Kasumi-1 (cell line): Measurements from ENCODE around the gene HSPB1.
"Not testable (repeated sequence)": the region's sequence is repeated elsewhere in the genome, so short reads cannot be mapped to it uniquely, and the experiment has no call there.

Source experiments
- DNase-seq, 2 experiments: peaks; one replicate each; lab custom pipeline; 2025; lab: John Stamatoyannopoulos, UW

HSPB1 gene

DNA sequence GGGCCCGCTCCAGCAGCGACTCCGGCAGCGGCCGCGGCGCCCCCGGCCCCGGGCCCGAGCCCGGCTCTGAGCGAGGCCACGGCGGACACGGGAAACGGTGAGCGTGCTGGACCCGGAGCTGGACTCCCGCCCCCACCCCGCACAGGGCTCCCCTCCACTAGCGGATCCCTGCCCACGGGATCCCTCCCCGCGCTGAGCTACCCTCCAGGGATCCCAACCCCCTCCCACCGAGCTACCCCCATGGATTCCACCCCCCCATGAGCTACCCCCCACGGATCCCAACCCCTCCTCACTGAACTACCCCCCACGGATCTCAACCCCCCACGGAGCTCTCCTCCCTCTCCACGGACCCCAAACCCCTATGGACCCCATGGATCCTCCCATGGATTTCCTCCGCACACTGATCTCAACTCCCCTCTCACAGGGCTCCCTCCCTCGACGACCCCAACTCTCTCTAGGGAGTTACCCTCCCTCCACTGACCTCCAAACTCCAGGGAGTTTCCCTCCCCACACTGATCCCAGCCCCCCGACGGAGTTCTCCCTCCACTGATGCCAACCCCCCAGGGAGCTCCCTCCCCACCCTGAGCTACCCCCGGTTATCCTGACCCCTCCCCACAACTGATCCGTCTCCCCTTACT, 20.6 kb upstream of the HSPB1 start:
- DNase-seq, result no peak

DNA sequence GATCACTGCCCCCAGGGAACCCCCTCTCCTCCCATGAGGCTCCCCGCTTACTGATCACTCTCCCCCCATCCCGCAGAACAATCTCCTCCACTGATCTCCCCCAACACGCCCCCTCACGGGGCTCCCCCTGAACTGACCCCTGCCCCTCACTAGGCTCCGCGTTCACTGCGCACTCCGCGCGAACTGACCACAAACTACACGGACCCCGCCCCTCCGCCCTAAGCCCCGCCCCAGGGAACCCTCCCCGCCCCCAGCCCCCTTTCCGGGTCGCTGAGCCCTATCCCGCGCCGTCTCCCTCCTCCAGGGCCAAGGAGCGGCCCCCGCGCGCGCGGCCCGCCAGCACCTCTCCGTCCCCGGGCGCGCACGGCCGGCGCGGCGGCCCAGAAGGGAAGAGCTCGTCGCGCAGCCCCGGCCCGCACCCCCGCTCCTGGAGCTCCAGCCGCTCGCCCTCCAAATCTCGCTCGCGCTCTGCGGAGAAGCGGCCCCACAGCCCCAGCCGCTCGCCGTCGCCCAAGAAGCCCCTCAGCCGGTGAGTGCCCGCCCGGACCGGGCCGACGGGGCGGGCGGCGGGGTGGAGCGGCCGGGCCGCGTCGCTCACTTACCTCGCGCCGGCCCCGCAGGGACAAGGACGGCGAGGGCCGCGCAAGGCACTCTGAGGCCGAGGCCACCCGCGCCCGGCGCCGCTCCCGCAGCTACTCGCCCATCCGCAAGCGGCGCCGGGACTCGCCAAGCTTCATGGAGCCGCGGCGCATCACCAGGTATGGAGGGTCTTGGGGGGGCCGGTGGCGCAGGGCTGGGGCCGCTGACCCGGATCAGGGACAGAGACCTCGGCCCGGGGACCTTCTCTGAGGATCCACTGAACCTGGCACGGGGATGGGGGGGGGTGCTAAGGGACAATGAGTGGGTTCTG, 19.9 kb upstream of the HSPB1 start:
- DNase-seq, result no peak

DNA sequence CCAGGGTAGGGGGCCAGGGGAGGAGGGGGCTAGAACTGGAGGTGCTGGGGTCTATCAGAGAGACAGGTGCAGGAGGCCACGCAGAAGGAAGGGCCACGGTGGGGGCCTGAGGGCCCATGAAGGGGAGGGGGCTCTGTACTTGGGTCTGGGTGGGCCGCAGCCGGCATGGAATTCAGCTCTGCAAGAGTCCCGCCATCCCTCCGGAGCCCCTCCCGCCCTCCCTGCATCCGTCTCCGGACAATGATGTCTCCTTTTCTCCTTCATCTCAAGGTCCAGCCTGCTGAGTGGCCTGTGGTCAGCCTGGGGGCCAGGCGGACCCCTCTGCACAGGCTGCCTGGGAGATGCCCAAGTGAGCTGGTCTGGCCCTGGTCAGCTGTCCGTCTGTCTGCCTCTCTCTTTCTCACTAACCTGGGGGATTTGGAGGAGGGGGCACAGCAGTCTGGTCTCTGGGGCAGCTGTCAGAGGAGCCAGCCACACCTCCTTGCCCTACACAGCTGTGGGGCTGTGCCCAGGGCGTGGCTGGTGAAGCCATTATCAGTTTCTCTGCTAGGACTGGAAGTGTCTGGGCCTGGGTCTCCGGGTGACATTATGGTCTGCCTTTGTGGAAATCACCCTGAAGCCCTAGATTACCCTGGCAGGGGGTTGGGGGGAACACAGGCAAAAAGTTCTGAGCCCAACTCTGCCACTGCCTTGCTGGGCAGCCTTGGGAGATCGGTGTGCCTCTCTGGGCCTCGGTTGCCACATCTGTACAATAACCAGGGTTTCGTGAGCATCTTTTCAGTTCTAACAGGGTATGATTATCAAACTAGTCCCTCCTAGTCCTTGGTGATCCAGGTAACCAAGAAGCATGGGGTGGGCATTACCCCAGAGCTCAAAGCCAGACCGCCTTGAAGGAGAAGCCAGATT, 19.0 kb upstream of the HSPB1 start:
- no peak for DNase-seq

DNA sequence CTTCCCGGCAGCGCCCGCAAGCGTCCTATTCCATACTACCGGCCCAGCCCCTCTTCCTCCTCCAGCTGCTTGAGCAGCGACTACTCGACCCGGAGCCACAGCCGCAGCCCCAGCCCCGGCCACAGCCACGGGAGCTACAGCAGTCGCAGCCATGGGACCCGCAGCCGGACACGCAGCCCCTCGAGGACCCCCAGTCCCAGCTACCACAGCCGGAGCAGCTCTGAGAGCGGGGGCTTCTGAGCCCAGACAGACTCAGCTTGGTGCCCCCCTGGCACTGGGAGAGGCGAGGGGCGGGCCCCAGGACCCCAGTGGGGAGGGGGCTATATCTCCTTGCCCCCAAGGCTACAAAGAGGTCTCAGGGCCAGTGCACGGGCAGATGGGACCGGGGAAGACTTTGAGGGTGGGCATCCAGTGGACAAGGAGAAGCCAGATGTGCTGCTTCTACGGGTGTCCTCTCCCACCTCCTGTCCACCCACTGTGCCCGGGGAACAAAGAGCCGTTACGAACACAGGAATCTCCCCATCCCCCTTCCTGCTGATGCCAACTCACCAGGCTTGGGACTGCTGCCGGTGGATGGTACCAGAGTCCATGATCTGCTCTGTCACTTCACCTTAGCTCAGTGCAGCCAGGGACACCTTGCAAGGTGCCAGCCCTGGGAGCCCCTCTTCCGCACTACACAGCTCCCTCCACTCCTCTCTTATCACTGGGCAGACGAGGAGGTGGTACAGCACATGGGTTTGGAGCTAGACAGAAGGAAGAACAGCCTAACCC, 16.7 kb upstream of the HSPB1 start:
- DNase-seq, result no peak

DNA sequence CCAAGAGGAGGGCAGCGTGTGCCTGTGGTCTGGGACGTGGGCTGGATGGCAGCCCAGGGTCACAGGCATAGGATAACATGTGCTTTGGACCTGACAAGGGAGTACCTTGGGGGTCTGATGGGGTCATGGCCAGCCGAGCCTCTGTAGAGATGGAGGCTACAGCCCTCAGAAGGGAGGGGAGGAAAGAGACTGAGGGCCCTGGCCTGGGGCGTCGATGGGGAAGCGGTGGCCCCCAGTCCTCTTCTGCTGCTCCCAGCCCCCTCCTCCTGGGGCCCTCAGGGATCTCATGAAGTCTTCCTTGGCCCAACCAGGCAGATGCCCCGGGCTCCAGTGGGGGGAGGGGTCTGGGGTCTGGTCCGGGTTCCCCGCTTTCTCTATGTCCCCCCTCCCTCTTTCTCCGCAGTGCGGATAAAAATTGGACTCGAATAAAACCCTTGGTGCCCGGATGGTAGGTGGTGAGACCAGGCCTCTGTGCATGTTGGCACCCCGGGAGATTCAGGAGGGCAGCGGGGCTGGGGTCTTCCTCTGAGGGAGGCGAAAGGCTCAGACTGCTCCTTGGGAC, 15.6 kb upstream of the HSPB1 start:
- DNase-seq, result no peak

DNA sequence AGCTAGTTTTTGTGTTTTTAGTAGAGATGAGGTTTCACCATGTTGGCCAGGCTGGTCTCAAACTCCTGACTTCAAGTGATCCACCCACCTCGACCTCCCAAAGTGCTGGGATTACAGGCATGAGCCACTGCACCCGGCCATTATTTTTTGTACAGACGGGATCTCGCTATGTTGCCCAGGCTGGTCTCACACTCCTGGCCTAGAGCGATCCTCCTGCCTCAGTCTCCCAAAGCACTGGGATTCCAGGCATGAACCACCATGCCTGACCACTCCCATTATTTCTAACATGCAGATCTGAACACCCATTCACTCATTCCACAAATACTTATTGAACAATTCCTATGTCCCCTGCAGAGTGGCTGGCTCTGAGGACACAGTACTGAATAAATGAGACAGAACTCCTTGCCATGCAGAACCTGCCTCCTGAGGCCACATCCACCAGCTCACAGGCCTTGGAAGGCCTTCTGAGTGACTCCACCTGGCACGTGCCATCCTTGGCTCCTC, 11.6 kb upstream of the HSPB1 start:
- DNase-seq, result not testable (repeated sequence)

DNA sequence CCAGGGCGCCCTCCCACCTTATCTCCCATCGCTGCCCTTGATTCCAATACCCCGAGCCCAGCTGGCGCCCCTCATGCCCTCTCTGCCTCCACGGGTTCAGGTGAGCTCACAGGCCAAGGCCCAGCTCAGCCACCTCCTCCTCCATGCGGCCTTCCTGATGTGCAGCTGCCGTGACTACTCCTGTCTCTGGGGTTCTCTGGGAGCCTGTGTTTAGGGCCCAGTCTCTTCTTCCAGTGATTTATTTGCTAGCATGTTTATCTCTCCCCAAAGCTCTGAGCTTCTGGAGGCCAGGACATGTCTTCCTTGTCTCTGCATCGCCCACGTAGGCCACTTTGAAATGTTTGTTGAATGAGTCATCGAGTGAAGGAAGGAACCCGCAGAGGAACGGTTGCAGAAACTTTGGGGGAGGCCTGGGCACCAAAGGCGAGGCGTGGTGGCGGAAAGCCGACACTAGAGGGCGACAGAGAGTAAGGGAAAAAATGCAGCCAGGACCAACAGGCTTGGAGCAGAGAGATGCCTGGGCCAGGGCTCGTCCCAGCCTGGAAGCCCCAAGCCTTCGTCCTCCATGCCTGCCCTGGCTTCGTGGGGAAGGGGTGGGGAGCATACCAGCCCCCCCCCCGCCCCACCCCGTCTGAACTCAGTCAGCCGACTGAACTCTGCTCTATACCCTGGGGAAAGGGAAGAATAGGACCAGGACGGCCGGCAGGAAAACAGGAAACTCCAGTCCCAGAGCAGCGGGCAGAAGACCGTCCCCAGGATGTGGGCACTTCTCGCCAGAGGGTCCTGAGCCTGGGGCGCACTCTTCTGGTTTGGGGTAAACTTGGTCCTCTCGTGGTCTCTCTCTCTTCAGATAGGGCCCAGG, 10.9 kb upstream of the HSPB1 start:
- DNase-seq, result peak; percentile 94 to 96

DNA sequence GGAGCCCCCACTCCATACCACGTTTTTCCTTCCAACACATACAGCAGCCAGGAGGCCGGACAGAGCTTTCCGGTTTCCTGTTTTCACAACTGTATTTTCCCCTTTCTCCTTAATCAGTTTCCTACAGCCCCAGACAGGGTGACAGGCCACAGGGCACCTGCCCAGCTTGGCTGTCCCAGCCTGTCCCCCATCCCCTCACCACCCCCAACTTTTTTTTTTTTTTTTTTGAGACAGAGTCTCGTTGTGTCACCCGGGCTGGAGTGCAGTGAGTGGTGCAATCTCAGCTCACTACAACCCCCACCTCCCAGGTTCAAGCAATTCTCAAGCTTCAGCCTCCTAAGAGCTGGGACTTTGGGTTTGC, 10.3 kb upstream of the HSPB1 start:
- peak in 1 of 2 experiments; percentile 88 for DNase-seq

DNA sequence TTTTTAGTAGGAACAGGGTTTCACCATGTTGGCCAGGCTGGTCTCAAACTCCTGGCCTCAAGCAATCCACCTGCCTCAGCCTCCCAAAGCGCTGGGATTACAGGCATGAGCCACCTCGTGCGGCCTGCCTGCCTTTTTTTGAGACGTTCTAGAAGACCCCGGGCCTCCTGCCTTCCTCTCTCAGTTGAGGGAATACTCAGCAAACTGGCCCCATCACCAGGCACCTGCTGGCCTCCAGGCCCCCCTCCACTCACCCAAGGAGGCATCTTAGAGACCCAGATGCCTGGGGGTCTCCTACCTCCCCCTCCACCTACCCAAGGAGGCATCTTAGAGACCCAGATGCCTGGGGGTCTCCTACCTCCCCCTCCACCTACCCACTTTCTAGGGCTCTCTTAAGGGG, 9.6 kb upstream of the HSPB1 start:
- not testable (repeated sequence) for DNase-seq

DNA sequence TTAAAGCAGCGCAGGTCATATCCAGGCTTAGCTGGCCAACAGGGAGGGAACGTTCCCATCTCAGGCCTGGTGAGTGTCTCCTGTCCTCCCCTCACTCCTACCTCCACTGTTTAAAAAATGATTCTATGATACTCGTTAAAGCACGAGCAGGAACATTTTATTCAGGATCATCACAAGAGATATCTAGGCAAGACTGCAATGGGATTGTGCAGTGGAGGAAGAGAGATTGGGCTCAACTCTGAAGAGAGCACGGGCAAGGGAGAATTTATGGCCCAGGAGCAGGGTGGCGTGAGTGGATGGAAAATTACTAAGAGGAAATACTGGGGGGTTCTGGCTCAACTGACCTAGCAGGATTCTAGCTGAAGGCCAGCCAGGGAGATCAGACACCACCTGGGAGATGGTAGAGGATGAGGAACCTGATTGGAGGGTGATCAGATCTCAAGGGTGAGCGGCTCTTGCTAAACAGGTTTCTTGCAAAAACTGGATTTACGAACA, 9.0 kb upstream of the HSPB1 start:
- no peak for DNase-seq

DNA sequence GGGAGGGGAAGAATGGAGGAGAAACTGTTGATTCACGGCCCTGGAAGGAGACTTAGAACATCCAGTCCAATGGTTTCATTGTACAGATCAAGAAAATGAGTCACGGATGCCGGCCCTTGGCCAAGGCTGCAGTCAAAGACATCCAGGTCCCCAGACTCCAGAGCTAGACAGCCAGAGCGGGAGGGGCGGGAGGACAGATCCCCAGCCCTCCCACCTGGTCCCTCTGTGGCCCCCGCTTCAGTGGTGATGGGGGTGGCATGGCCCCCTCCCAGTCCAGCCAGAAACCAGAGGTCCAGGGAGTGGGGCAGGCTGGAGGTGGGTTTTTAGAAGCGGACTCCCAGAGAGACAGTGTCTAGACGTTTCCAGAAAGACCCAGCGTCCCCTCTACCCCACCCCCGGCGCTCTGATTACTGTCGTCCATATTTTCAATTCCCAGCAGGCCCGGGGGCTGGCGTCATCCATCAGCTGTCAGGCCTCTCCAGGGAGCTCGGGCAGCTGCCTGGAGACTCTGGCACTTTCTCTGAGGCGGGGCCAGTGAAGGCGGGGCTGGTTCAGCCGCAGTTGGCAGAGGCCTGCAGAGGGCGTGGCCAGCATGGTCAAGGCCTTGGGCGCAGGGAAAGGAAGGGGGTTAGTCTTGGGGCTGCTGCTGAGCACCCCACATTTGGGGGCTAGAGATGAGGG, 8.0 kb upstream of the HSPB1 start:
- DNase-seq, result no peak

DNA sequence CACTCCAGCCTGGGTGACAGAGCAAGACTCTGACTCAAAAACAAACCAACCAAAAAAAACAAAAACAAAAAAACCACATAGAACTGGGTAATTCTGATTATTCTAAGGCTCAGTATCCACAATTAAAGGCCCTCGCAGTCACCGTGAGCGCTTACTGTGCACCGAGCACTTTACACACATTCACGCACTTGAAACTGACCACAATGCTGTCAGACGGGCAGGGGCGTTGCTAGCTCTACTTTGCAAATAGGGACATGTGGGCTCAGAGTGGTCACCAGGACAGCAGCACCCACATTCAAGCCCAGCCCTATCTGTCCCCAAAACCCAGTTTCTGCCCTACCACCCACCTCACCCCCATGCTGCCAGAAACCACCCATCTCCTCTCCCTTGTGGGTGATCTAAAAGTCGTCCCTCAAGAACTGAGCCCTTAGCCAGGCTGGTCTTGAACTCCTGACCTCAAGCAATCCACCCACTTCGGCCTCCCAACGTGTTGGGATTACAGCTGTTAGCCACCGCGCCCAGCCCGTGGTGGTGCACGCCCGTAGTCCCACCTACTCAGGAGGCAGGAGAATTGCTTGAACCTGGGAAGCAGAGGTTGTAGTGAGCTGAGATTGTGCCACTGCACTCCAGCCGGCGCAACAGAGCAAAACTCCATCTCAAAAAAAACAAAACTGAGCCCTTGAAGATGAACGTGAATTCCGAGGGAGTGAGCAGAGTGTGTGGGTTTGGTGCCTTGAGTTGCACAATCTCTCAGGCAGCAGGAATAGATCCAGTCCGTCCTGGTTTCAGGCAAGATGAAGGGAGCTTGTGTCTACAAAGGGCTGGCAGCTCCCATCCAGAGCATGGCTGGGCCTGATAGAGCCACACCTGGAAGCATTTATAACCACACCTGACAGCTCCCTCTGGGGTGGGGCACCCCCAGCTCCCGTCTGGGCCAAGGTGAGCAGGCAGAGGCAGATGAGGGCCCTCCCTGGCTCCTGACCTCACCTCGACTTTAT, 5.4 kb upstream of the HSPB1 start:
- DNase-seq, result no peak

DNA sequence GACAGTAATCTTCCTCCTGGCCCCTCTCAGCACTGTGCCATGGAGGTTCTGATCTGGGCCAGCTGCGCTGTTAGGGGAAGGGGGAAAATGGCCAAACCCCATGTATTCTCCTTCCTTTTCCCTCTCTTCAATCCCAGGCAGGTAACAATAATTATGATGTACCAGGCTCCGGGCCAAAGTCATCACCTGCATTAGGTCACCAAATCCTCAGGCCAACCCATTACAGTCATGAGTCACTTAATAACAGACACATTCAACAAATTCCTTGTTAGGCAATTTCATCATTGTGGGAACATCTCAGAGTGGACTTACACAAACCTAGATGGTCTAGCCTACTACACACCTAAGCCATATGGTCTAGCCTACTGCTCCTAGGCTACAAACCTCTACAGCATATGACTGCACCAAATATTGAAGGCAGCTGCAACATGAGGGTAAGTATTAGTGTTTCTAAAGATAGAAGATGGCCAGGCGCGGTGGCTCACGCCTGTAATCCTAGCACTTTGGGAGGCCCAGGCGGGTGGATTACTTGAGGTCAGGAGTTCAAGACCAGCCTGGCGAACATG, 2.2 kb upstream of the HSPB1 start:
- DNase-seq, result no peak

DNA sequence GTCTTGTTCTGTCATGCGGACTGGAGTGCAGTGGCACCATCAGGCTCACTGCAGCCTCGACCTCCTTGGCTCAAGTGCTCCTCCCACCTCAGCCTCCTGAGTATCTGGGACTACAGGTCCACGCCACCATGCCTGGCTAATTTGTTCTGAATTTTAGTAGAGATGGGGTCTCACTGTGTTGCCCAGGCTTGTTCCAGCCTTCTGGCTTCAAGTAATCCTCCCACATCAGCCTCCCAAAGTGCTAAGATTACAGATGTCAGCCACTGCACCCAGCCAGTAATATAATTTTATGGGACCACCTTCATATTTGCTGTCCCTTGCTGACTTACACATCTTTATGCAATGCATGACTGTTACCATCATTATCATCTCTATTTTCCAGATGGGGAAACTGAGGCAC, 1.5 kb upstream of the HSPB1 start:
- no peak for DNase-seq

DNA sequence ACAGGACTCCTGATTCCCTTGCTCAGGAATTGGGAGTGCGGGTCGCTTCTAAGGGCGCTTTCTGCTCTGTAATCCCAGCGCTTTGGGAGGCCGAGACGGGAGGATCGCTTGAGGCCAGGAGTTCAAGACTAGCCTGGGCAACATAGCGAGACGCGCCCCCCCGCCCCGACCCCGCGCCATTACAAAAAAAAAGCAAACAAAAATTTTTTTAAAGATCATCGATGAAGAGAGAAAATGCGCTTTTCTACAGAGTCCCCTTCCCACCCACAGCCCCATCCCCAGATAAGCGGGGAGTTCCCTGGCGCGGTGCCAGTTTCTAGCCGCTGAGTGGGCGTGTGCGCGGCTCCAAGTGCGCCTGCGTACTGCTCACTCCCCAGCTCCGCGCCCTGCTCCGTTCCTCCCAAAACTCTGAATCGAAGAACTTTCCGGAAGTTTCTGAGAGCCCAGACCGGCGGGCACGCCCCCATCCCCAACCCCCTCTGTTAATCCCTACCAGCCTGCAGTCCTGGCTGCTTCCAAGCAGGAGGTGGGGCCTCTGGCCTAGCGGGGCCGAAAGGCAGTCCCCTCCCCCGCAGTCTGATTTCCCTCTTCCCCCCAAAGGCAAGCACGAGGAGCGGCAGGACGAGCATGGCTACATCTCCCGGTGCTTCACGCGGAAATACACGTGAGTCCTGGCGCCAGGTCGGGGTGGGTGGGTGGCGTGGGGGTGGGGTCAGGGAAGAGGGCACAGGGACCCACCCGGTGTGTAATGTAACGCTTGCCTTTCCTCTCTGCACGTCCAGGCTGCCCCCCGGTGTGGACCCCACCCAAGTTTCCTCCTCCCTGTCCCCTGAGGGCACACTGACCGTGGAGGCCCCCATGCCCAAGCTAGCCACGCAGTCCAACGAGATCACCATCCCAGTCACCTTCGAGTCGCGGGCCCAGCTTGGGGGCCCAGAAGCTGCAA, 1.0 kb downstream of the HSPB1 start:
- peak; percentile 88 to 92 for DNase-seq

DNA sequence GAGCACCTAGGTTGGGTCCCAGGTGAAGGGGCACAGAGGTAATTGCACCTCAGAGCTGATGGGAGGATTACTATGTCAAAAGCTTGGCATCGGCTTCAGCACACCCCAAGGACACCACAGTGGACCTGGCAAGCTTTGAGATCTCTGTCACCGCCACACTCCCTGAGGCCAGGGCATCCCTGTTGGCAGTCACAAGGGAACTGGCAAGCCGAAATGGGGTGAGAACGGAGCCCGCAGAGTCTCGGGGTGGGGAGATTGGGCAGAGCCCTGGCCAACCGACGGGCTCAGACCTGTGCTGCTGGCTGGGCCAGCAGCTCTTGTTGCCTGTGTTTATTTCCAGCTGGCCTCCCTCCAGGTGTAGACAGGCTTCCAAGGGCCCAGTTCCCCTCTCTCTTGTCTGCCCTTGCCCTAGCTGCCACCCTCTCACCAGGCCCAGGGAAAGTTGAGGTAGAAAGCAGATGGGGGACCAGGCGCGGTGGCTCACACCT, 2.5 kb downstream of the HSPB1 start:
- DNase-seq, result no peak
